ENCODE measurements around the gene UST.
A peak's percentile ranks its signal among the peaks of the same experiment; 100 is the strongest.
"Not testable (repeated sequence)": the region's sequence is repeated elsewhere in the genome, so short reads cannot be mapped to it uniquely, and the experiment has no call there.

The UST gene

DNA sequence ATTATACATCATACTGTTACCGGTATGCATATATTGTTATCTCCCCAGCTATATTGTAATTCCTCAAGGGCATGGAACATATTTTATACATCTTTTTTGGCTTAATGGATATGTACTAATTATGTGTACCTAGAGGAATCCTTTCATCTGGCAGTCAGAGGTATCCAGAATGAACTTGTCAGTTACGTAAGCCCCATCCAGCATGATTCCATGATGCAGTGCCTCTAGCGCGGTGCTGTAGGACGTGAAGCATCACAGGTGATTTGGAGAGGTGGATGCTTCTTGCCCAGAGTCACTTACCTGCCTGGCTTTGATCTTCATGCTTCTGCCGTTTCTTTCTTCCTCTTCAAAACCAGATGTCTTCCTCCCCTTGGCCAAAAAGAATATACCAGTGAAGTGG, 159.1 kb downstream of the UST start:
- Mint-ChIP-seq H3K27ac (no peak overlapping the region), H3K36me3 (ENCODE audit: insufficient read depth) (no peaks in the 10 kb centered on the region), H3K4me1 (ENCODE audit: low read depth in 2 of 2) (peaks cover 0 to 9% of the 10 kb centered on the region in 2 donors), H3K4me3 (no peak overlapping the region), H3K27me3 (no peaks in the 10 kb centered on the region), H3K9me3 (no peaks in the 10 kb centered on the region)
- ATAC-seq (replicated peaks) (no peak), DNase-seq (no peak)

DNA sequence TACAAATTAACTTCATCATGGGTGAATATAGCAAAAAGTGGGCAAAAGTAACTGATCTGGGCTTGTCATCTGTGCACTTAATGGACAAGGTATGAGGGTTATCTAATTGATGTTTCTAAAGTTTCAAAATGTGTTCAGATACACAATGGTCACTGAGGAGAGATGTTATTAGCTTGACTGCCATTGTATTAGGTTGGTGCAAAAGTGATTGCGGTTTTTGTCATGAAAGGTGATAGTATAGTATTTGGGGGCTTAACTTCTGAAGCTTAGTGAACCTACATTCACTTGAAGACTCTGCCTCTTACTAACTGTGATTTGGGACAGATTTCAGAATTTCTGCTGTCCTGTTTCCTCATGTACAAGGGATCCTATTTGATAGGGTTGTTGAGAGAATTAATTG, 159.6 kb downstream of the UST start:
- no peak overlapping the region for H3K4me3 Mint-ChIP-seq
- H3K9me3 Mint-ChIP-seq = no peaks in the 10 kb centered on the region
- peaks cover 0 to 8% of the 10 kb centered on the region in 2 donors for H3K4me1 Mint-ChIP-seq (ENCODE audit: low read depth in 2 of 2)
- H3K27ac Mint-ChIP-seq = no peak overlapping the region
- H3K36me3 Mint-ChIP-seq (ENCODE audit: insufficient read depth) = no peaks in the 10 kb centered on the region
- DNase-seq (no peak), ATAC-seq (replicated peaks) (no peak)
- H3K27me3 Mint-ChIP-seq = no peaks in the 10 kb centered on the region

DNA sequence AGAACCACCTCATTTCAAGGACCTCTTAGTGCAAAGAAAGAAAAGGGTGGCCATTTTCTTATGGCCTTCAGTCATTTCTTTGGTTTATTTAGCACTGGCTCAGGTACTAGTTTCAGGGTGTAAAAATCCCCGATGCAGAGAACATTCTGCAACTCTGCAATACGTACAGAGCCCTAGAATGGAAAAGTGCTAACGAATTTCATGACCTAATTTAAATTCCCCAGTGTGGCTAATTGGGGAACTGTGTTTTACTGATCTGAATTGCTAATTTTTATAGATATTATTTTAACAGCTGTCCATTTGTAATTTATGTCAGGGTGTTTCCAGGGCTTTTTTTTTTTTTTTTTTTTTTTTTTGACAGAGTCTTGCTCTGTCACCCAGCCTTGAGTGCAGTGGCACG, 160.7 kb downstream of the UST start:
- Mint-ChIP-seq H3K4me3 (no peak overlapping the region), H3K4me1 (ENCODE audit: low read depth in 2 of 2) (peaks cover 0 to 7% of the 10 kb centered on the region in 2 donors), H3K27me3 (no peaks in the 10 kb centered on the region), H3K9me3 (no peaks in the 10 kb centered on the region), H3K27ac (no peak overlapping the region), H3K36me3 (ENCODE audit: insufficient read depth) (no peaks in the 10 kb centered on the region)
- ATAC-seq (replicated peaks) (no peak), DNase-seq (no peak)

DNA sequence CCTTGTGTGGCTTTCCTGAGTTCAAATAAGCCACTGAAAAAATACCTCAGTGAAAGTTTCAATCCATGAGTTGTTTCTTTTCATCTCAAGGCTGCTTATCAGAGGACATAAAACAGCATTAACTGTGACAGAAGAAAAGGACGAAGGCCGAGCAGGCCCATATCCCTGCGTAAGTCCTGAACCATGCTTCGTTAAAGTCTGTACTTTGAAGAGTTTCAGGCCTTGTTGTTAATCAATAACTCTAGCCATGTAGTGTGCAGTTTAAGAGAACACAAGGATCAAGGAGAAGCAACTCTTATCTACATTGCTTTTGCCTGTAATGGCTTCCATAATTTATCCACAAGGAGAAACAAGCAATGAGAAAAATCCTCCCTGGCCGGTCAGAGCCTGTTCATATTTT, 165.4 kb downstream of the UST start:
- H3K4me3 Mint-ChIP-seq = no peak overlapping the region
- no peak for ATAC-seq (replicated peaks)
- H3K27me3 Mint-ChIP-seq = no peaks in the 10 kb centered on the region
- no peak for DNase-seq
- H3K4me1 Mint-ChIP-seq (ENCODE audit: low read depth in 2 of 2) = no peaks in the 10 kb centered on the region
- H3K9me3 Mint-ChIP-seq = no peaks in the 10 kb centered on the region
- no peaks in the 10 kb centered on the region for H3K36me3 Mint-ChIP-seq (ENCODE audit: insufficient read depth)
- no peak overlapping the region for H3K27ac Mint-ChIP-seq

DNA sequence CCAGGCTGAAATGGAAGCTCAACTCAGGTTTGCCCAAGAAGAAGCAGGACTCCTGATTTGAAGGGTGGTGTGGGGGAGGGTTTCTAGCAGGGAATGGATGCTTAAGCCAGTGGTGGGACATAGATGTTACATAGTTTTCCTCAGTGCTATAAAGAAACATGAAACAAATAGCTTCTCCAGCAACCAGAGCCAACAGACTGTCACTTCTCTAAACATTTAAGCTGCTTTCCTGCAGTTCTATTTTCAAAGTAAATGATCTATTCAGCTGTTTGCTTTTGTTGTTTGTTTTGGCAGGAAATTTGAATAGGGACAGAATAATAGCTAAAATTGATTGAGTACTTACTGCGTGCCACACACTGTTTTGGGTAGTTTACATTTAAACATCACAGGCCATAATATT, 169.0 kb downstream of the UST start:
- H3K9me3 Mint-ChIP-seq = peaks cover 4 to 9% of the 10 kb centered on the region in 2 donors
- H3K27ac Mint-ChIP-seq = no peak overlapping the region
- peaks cover 0 to 6% of the 10 kb centered on the region in 2 donors for H3K4me1 Mint-ChIP-seq (ENCODE audit: low read depth in 2 of 2)
- ATAC-seq (replicated peaks) (no peak), DNase-seq (no peak)
- H3K36me3 Mint-ChIP-seq (ENCODE audit: insufficient read depth) = no peaks in the 10 kb centered on the region
- H3K4me3 Mint-ChIP-seq = no peak overlapping the region
- H3K27me3 Mint-ChIP-seq = no peaks in the 10 kb centered on the region

DNA sequence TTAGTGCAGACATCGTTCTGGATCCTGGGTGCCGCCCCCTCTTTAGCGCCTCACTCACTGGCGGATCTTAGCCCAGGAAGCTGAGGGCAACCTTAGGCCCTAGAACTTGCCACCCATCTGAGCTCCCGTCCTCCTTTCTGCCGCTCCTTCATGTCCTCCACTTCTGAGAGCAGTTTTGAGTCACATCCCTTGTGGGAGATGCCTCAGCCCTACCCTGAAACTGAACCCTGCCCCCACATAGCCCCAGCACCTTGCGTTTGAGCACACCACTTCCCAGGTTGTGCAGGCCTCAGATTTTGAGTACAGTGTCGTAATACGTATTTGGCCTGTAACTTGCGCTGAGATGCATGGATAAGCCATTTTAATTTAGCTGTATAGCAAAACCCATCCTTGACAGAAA, 169.7 kb downstream of the UST start:
- not testable (repeated sequence) for ATAC-seq (replicated peaks)

DNA sequence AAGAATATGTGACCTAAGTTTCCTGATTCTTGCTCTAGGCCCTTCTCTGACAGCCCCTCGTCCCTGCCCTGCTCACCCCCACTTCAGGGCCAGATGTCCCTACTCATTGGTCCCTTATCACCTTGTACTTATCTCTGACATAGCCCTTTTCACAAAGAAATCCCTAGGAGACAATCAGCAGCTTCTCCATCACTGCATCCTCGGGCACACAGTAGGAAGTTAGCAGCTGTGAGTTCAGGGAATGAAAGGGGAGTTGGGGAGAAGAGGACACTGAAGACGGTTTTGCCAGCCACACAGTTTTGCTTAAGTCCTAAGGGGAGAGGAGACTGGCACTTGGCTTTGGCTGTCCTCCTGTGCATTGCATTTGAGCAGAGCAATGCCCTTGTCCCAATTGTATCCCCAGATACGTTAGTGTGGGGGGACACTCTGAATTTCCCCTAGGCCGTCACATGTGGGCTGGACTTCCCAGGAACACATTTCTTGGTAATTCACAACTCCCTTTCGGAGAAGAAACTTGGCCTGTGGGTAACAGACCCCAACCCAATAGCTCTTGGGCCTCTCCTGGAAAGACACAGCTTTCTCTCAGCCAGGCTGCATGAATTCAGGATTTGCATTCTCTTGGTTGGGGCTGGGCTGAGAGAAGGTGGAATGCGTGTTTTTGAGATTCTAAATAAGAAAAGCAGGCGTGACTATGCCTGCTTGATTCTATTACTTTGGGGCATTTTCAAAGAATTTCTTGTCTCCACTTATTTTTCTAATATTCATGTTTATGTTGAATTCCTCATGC, 177.6 kb downstream of the UST start:
- Mint-ChIP-seq H3K36me3 (ENCODE audit: insufficient read depth) (no peaks in the 10 kb centered on the region), H3K4me3 (no peak overlapping the region), H3K9me3 (peaks cover 0 to 2% of the 10 kb centered on the region in 2 donors), H3K27me3 (no peaks in the 10 kb centered on the region), H3K4me1 (ENCODE audit: low read depth in 2 of 2) (peaks cover 4 to 5% of the 10 kb centered on the region in 2 donors), H3K27ac (peak overlapping the region in 1 of 2 donors; percentile 75)
- DNase-seq (no peak), ATAC-seq (replicated peaks) (no peak)

More for the DNA sequence above, 169.7 kb downstream of the UST start:
- not testable (repeated sequence) for H3K27me3 Mint-ChIP-seq; H3K36me3 Mint-ChIP-seq (ENCODE audit: insufficient read depth); H3K4me3 Mint-ChIP-seq; DNase-seq; H3K4me1 Mint-ChIP-seq (ENCODE audit: low read depth in 2 of 2); H3K9me3 Mint-ChIP-seq; H3K27ac Mint-ChIP-seq

DNA sequence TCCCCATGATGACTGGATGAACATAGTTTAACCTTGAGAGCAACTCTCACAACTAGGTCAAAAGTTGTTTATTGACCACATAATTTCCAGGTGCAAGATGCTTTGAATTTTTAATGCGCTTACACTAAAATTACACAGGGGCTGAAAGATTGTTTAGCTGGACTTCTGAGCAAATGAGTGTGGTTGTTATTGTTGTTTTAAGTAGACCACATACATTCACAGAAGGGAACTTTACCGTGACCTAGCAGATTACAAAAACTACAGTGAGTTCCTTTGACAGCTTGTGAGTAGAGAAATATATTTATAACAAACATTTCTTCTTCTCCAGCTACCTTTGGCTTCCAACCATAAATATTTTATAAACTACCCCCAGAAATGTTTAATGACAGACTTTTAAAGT, 178.9 kb downstream of the UST start:
- H3K9me3 Mint-ChIP-seq = no peaks in the 10 kb centered on the region
- ATAC-seq (replicated peaks) (no peak), DNase-seq (no peak)
- H3K27ac Mint-ChIP-seq = no peak overlapping the region
- H3K36me3 Mint-ChIP-seq (ENCODE audit: insufficient read depth) = no peaks in the 10 kb centered on the region
- H3K4me1 Mint-ChIP-seq (ENCODE audit: low read depth in 2 of 2) = peaks cover 4 to 5% of the 10 kb centered on the region in 2 donors
- no peaks in the 10 kb centered on the region for H3K27me3 Mint-ChIP-seq
- H3K4me3 Mint-ChIP-seq = no peak overlapping the region

DNA sequence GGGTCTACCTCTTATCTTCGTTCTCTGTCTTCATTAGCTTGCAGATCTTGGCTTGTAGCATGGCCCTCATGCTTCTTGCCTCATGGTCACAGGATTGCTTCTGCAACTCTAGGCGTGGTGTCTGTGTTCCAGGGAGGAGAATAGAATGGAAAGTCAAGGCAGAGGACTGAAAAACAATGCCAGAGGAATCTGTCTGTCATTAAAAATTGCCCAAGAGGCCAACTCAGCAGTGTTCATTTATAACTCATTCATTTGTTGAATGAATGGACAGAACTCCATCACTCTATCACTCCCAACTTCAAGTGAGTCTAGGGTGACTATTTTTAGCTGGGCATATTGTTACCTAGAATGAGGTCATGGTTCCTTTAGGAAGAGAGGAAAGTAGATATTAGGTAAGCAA, 179.6 kb downstream of the UST start:
- Mint-ChIP-seq H3K36me3 (ENCODE audit: insufficient read depth) (no peaks in the 10 kb centered on the region), H3K4me3 (no peak overlapping the region), H3K27ac (no peak overlapping the region), H3K27me3 (no peaks in the 10 kb centered on the region), H3K9me3 (no peaks in the 10 kb centered on the region), H3K4me1 (ENCODE audit: low read depth in 2 of 2) (peaks cover 0 to 4% of the 10 kb centered on the region in 2 donors)
- ATAC-seq (replicated peaks) (no peak), DNase-seq (no peak)

DNA sequence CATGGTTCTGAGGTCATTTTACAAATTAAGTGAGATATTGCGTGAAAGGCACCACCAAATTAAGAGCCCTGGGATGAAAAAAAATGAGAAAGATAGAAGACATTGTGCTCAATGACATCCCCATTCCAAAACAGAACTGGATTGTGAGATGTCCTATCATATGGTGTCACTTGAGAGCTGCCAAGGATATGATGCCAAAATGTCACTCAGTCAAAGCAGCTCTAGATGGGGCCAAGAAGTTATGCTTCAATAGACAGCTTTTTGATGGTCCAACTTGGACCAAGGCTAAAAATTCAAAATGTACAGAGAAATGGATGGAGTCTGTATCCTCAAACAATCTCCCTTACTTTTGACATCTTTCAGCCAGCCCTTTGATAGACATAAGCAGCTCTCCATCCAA, 180.8 kb downstream of the UST start:
- ATAC-seq (replicated peaks) (no peak), DNase-seq (no peak)
- Mint-ChIP-seq H3K4me1 (ENCODE audit: low read depth in 2 of 2) (peaks cover 0 to 2% of the 10 kb centered on the region in 2 donors), H3K27me3 (no peaks in the 10 kb centered on the region), H3K4me3 (no peak overlapping the region), H3K27ac (no peak overlapping the region), H3K36me3 (ENCODE audit: insufficient read depth) (no peaks in the 10 kb centered on the region), H3K9me3 (no peaks in the 10 kb centered on the region)

DNA sequence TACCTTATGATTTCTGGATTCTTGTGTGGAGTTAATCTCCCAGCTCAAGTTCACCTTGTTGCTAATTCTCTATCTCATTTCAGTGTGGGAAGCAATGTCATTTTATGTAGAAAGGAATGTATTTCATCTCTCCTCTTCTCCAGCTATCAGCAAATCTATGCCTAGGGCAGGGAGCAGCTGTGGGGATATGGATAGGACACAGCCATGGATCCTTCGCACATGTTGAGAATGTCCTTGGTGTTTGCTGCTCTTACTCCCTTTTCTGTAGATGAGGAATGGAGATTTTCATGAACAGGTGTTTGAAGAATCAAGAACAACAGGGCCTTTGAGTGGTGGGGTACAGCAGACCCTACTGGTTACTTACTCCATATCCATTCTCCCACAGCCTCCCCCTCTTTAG, 182.0 kb downstream of the UST start:
- no peaks in the 10 kb centered on the region for H3K9me3 Mint-ChIP-seq
- DNase-seq (no peak), ATAC-seq (replicated peaks) (no peak)
- no peak overlapping the region for H3K4me3 Mint-ChIP-seq
- peaks cover 2 to 4% of the 10 kb centered on the region in 2 donors for H3K4me1 Mint-ChIP-seq (ENCODE audit: low read depth in 2 of 2)
- no peaks in the 10 kb centered on the region for H3K27me3 Mint-ChIP-seq
- no peak overlapping the region for H3K27ac Mint-ChIP-seq
- no peaks in the 10 kb centered on the region for H3K36me3 Mint-ChIP-seq (ENCODE audit: insufficient read depth)

DNA sequence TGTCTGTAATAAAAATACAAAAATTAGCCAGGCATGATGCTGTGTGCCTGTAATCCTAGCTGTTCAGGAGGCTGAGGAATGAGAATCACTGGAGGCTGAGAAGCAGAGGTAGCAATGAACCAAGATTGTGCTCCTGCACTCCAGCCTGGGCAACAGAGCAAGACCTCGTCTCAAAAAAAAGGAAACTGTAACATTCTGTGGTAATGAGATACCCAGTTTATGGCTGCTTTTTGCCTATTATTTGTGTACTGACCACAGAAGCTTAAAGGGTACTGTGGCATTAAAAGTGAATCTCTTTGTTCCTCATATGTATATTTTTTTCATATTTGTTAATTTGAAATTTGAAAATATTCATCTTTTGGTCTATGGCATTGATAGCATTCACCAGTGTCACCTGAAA, 185.4 kb downstream of the UST start:
- Mint-ChIP-seq H3K4me1 (ENCODE audit: low read depth in 2 of 2) (peaks cover 0 to 11% of the 10 kb centered on the region in 2 donors), H3K9me3 (no peaks in the 10 kb centered on the region), H3K36me3 (ENCODE audit: insufficient read depth) (no peaks in the 10 kb centered on the region), H3K27me3 (no peaks in the 10 kb centered on the region), H3K4me3 (no peak overlapping the region), H3K27ac (no peak overlapping the region)
- no peak for ATAC-seq (replicated peaks)
- DNase-seq = no peak

DNA sequence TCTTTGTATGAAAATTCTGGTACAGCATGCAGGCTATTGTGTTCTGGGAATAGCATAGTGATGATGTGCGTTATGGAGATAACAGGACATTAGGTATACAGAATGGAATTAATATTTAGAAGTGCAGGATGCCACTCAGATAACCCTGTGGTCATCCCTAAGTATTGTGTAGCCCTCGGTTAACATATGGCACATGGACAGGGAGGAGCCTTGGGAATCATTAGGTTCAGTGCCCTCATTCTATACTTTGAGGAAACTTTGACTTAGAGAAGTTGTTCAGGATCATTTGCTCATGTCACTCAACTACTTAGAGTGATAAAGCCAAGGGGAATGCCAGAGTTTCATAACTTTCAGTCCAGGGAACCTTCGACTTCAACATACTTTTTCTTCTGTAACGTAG, 185.9 kb downstream of the UST start:
- DNase-seq (no peak), ATAC-seq (replicated peaks) (no peak)
- no peaks in the 10 kb centered on the region for H3K27me3 Mint-ChIP-seq
- H3K4me1 Mint-ChIP-seq (ENCODE audit: low read depth in 2 of 2) = peaks cover 0 to 11% of the 10 kb centered on the region in 2 donors
- no peak overlapping the region for H3K27ac Mint-ChIP-seq
- no peaks in the 10 kb centered on the region for H3K36me3 Mint-ChIP-seq (ENCODE audit: insufficient read depth)
- H3K4me3 Mint-ChIP-seq = no peak overlapping the region
- no peaks in the 10 kb centered on the region for H3K9me3 Mint-ChIP-seq

DNA sequence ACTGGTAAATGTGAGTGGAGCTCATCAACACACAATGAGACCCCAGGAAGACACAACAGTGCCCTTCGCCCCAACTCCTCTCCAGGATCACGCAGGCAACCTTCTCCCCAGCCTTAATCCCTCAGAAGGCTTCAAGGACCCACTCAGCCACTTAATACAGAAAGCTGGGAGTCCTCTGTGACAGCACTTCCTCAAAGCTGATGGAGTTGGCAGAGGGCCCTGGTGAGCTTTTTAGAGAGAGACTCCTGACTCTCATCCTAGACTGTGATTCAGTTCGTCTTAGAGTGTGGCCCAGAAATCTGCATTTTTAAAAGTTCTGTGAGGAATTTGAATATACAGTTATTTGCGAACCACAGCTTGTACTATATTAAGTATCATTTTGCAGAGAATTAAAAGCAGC, 187.7 kb downstream of the UST start:
- Mint-ChIP-seq H3K4me3 (no peak overlapping the region), H3K36me3 (ENCODE audit: insufficient read depth) (no peaks in the 10 kb centered on the region), H3K9me3 (no peaks in the 10 kb centered on the region), H3K27ac (no peak overlapping the region), H3K27me3 (no peaks in the 10 kb centered on the region), H3K4me1 (ENCODE audit: low read depth in 2 of 2) (peaks cover 0 to 11% of the 10 kb centered on the region in 2 donors)
- DNase-seq = no peak
- ATAC-seq (replicated peaks) = no peak

Data from effector memory CD8-positive, alpha-beta T cell (primary cell).